ENCODE results near the gene KCNG4.

Gene KCNG4

DNA sequence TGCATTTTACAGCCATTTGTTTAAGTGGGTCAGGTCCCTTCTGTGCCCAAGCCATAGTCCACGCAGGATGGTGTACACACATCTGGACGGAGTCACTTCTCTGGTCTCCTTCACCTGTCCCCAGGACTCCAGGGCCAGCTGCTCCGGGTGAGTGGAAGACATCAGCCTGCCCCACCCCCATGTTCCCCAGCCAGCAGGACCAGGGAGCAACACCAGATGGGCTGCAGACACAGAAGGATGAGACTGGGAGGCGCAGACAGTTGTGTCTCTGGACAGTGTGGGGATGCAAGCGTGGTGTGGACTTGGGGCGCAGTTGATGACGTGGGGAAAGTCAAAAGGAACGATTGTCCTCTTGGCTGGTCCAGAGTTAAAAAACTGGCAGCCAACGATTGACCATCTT lies 30.3 kb upstream of the KCNG4 start (continued):
- no peak for TF ChIP-seq MYNN (tag by site-specific recombination; IDR thresholded peaks at IDR 0.05; ENCODE audit: borderline replicate concordance)
- TF ChIP-seq, protein P1, sequence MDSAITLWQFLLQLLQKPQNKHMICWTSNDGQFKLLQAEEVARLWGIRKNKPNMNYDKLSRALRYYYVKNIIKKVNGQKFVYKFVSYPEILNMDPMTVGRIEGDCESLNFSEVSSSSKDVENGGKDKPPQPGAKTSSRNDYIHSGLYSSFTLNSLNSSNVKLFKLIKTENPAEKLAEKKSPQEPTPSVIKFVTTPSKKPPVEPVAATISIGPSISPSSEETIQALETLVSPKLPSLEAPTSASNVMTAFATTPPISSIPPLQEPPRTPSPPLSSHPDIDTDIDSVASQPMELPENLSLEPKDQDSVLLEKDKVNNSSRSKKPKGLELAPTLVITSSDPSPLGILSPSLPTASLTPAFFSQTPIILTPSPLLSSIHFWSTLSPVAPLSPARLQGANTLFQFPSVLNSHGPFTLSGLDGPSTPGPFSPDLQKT (IDR thresholded peaks at IDR 0.05; ENCODE audit: borderline replicate concordance, low read depth, low read length): no peak
- no peak for TF ChIP-seq MEIS1 (CRISPR knock-in tag; IDR thresholded peaks at IDR 0.05; ENCODE audit: borderline replicate concordance)
- TF ChIP-seq, protein P2, sequence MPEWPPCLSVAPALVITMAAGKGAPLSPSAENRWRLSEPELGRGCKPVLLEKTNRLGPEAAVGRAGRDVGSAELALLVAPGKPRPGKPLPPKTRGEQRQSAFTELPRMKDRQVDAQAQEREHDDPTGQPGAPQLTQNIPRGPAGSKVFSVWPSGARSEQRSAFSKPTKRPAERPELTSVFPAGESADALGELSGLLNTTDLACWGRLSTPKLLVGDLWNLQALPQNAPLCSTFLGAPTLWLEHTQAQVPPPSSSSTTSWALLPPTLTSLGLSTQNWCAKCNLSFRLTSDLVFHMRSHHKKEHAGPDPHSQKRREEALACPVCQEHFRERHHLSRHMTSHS (tag by site-specific recombination; IDR thresholded peaks at IDR 0.05): no peak

DNA sequence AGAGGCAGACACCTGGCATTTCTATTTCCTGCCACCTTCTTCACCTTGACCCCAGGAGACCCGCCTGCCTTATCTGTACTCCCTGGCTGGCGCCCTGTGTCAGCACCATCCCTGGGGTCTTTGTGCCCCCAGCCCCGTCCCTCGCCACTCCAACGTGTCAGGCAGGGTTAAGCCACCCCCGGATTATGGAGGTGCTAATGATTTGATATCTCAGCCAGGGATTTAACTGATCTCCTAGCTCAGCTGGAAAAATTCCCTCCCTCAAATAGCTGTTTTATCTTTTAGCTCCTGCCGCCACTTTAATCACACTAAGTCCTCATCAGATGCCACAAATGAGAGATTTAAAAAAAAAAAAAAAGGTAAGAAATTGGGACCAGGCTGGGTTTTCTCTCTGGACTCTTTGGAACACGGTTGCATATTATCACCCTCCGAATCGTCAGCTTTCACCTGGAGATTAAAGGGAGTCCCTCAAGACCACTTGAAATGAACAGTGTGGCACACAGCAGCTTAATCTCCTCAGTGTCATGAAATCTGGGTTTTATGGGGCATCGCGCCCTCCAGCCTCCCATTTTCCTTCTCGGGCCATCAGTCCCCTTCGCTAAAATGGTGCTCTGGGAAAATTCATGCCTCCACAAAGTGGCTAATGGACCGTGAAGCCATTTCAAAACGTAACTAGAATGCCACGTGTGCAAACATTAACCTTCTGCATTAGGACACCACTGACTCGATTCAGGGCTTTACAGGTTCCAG lies 28.7 kb upstream of the KCNG4 start:
- Histone ChIP-seq H3K27ac (ENCODE audit: extremely low read depth, low read depth, low read length) (no peak overlapping the region), H3K4me3 (ENCODE audit: low read depth, low read length) (no peak overlapping the region), H3K4me1 (ENCODE audit: control insufficient read depth, insufficient read depth, low read length) (no peaks in the 10 kb centered on the region), H3K9me3 (ENCODE audit: control insufficient read depth, insufficient read depth, low read depth, low read length) (no peaks in the 10 kb centered on the region), H3K36me3 (ENCODE audit: control insufficient read depth in 2 of 2, insufficient read depth in 1 of 2, low read length in 2 of 2) (no peaks in the 10 kb centered on the region)
- TF ChIP-seq KLF10 (tag by site-specific recombination; IDR thresholded peaks at IDR 0.05): no peak
- TF ChIP-seq ZNF747 (tag by site-specific recombination; IDR thresholded peaks at IDR 0.05): no peak
- peak; percentile 48; the same call in 1 of the 2 replicates for TF ChIP-seq FEZF1 (tag by site-specific recombination; IDR thresholded peaks at IDR 0.05)
- TF ChIP-seq, protein P3, sequence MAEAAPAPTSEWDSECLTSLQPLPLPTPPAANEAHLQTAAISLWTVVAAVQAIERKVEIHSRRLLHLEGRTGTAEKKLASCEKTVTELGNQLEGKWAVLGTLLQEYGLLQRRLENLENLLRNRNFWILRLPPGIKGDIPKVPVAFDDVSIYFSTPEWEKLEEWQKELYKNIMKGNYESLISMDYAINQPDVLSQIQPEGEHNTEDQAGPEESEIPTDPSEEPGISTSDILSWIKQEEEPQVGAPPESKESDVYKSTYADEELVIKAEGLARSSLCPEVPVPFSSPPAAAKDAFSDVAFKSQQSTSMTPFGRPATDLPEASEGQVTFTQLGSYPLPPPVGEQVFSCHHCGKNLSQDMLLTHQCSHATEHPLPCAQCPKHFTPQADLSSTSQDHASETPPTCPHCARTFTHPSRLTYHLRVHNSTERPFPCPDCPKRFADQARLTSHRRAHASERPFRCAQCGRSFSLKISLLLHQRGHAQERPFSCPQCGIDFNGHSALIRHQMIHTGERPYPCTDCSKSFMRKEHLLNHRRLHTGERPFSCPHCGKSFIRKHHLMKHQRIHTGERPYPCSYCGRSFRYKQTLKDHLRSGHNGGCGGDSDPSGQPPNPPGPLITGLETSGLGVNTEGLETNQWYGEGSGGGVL (tag by site-specific recombination; IDR thresholded peaks at IDR 0.05): no peak
- no peak for TF ChIP-seq ZNF677 (tag by site-specific recombination; IDR thresholded peaks at IDR 0.05)
- TF ChIP-seq ZNF335 (tag by site-specific recombination; conservative IDR thresholded peaks at IDR 0.05): 0 out of 2 replicates have a peak, but pooled peaks have one; percentile 23
- ChIA-PET CTCF (interaction anchor here (0.5 to 1.1 kb wide), 2 partner anchors 9 to 22 kb away, joined by 5 to 8 read pairs; no protein-coding TSS in a partner anchor), POLR2A (no interaction called here)

DNA sequence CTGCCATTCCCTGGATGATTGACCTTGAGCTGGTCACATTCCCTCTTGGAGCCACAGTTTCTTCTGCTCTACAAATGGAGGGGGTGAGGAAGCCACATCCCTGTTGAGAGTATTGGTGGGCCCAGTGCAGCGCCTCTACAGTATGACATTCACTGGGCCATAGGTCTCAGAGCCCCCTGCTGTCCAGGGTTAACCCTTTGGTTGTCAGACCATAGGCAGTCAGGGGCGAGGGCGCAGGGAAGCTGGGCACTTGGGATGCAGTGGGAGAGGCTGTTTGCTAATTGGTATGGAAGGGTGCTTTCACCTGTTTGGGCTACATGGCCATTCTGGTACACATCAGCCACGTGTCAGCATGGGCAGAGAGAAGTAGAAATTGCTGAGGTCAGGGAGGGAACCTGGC lies 27.6 kb upstream of the KCNG4 start:
- Histone ChIP-seq H3K4me3 (ENCODE audit: low read depth, low read length) (no peak overlapping the region), H3K27ac (ENCODE audit: extremely low read depth, low read depth, low read length) (no peak overlapping the region), H3K9me3 (ENCODE audit: control insufficient read depth, insufficient read depth, low read depth, low read length) (no peaks in the 10 kb centered on the region), H3K4me1 (ENCODE audit: control insufficient read depth, insufficient read depth, low read length) (no peaks in the 10 kb centered on the region), H3K36me3 (ENCODE audit: control insufficient read depth in 2 of 2, insufficient read depth in 1 of 2, low read length in 2 of 2) (no peaks in the 10 kb centered on the region)
- TF ChIP-seq, protein P4, sequence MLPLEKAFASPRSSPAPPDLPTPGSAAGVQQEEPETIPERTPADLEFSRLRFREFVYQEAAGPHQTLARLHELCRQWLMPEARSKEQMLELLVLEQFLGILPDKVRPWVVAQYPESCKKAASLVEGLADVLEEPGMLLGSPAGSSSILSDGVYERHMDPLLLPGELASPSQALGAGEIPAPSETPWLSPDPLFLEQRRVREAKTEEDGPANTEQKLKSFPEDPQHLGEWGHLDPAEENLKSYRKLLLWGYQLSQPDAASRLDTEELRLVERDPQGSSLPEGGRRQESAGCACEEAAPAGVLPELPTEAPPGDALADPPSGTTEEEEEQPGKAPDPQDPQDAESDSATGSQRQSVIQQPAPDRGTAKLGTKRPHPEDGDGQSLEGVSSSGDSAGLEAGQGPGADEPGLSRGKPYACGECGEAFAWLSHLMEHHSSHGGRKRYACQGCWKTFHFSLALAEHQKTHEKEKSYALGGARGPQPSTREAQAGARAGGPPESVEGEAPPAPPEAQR (tag by site-specific recombination; IDR thresholded peaks at IDR 0.05): no peak
- no peak for TF ChIP-seq ZNF157 (tag by site-specific recombination; IDR thresholded peaks at IDR 0.05)
- TF ChIP-seq, protein P5, sequence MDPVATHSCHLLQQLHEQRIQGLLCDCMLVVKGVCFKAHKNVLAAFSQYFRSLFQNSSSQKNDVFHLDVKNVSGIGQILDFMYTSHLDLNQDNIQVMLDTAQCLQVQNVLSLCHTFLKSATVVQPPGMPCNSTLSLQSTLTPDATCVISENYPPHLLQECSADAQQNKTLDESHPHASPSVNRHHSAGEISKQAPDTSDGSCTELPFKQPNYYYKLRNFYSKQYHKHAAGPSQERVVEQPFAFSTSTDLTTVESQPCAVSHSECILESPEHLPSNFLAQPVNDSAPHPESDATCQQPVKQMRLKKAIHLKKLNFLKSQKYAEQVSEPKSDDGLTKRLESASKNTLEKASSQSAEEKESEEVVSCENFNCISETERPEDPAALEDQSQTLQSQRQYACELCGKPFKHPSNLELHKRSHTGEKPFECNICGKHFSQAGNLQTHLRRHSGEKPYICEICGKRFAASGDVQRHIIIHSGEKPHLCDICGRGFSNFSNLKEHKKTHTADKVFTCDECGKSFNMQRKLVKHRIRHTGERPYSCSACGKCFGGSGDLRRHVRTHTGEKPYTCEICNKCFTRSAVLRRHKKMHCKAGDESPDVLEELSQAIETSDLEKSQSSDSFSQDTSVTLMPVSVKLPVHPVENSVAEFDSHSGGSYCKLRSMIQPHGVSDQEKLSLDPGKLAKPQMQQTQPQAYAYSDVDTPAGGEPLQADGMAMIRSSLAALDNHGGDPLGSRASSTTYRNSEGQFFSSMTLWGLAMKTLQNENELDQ (tag by site-specific recombination; IDR thresholded peaks at IDR 0.05; ENCODE audit: low read depth): no peak
- TF ChIP-seq, protein P6, sequence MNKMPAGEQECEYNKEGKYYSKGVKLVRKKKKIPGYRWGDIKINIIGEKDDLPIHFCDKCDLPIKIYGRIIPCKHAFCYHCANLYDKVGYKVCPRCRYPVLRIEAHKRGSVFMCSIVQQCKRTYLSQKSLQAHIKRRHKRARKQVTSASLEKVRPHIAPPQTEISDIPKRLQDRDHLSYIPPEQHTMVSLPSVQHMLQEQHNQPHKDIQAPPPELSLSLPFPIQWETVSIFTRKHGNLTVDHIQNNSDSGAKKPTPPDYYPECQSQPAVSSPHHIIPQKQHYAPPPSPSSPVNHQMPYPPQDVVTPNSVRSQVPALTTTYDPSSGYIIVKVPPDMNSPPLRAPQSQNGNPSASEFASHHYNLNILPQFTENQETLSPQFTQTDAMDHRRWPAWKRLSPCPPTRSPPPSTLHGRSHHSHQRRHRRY (tag by site-specific recombination; IDR thresholded peaks at IDR 0.05): no peak
- POLR2A ChIA-PET: no interaction called here
- CTCF ChIA-PET: interaction anchor here (3.4 kb wide), 1 partner anchor 9 kb away, joined by 29 read pairs; no protein-coding TSS in a partner anchor

Measured in HEK293 (cell line).